Measurements from ENCODE around the gene CMYA5. TPM values are rescaled to one million over a fixed set of nuclear protein-coding genes. Genes with fewer than 3 reads are reported as not detected.

CMYA5 gene
- polyA plus RNA-seq, 1 experiment: 1.5 TPM

DNA sequence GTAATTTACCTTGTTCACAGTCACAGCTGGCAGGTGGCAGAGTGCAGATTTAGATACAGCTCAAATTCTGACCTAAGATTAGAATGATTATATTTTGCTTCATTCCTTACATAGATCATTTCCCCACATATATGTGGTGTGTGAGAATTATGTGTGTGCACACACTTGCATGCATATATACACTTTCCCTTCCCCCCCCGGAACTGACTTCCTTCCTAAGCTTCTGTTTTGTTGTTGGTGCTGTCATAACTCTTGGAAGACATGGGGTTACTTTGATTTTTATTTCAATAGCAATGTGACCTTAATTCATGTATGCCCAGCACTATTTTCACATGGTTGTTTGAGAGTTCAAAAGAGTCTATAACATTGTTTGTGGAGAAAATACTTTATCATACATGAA, 112.8 kb downstream of the CMYA5 start:
- no peaks in the 10 kb centered on the region for H3K36me3 ChIP-seq (ENCODE audit: control insufficient read depth, insufficient read depth, low read length)
- no peak for DNase-seq (ENCODE audit: low read depth)
- ChIA-PET POLR2A (no interaction called here), CTCF (no interaction called here)
- H3K4me3 ChIP-seq (ENCODE audit: low read depth, low read length): no peak overlapping the region
- H3K27me3 ChIP-seq (ENCODE audit: control insufficient read depth, insufficient read depth, low read length): no peaks in the 10 kb centered on the region
- no peak for TF ChIP-seq CTCF (IDR thresholded peaks at IDR 0.05; ENCODE audit: insufficient read depth, low read depth, low read length)

- Histone ChIP-seq H3K4me3 (ENCODE audit: low read depth, low read length) (no peak overlapping the region), H3K27me3 (ENCODE audit: control insufficient read depth, insufficient read depth, low read length) (no peaks in the 10 kb centered on the region), H3K36me3 (ENCODE audit: control insufficient read depth, insufficient read depth, low read length) (no peaks in the 10 kb centered on the region)
- no peak for DNase-seq (ENCODE audit: low read depth)
- POLR2A ChIA-PET: no interaction called here
- no peak for TF ChIP-seq CTCF (IDR thresholded peaks at IDR 0.05; ENCODE audit: insufficient read depth, low read depth, low read length)
- CTCF ChIA-PET: no interaction called here
These were observed 113.4 kb downstream of the CMYA5 start for GRCh38 chr5:79803007-79803406.

GRCh38 chr5:79806741-79807140, 117.1 kb downstream of the CMYA5 start:
- no peak for DNase-seq (ENCODE audit: low read depth)

DNA sequence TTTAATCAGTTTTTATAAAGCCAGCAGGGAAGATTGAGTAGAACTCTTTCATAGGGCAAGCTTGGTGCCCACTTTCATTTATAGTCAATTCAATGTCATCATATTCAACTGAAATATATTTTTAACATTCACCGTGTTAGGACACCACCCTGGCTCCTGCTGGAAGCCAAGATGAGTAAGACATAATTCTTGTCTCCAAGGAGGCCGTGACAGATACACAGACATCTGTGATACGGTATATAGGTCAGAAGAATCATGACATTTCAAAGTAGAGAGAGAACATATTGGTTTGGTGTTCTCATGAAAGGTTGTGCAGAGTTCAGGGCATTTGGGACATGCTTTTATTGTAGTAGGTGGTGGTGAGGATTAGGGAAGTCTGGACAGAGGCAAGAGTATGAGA, 120.1 kb downstream of the CMYA5 start:
- ChIA-PET POLR2A (no interaction called here), CTCF (no interaction called here)
- Histone ChIP-seq H3K27me3 (ENCODE audit: control insufficient read depth, insufficient read depth, low read length) (no peaks in the 10 kb centered on the region; the same call in 1 of the 2 replicates), H3K36me3 (ENCODE audit: control insufficient read depth, insufficient read depth, low read length) (no peaks in the 10 kb centered on the region), H3K4me3 (ENCODE audit: low read depth, low read length) (no peak overlapping the region)
- DNase-seq (ENCODE audit: low read depth): no peak
- TF ChIP-seq CTCF (IDR thresholded peaks at IDR 0.05; ENCODE audit: insufficient read depth, low read depth, low read length): no peak

More at GRCh38 chr5:79806741-79807140, 117.1 kb downstream of the CMYA5 start:
- POLR2A ChIA-PET: no interaction called here
- TF ChIP-seq CTCF (IDR thresholded peaks at IDR 0.05; ENCODE audit: insufficient read depth, low read depth, low read length): no peak
- CTCF ChIA-PET: no interaction called here
- Histone ChIP-seq H3K27me3 (ENCODE audit: control insufficient read depth, insufficient read depth, low read length) (no peaks in the 10 kb centered on the region), H3K36me3 (ENCODE audit: control insufficient read depth, insufficient read depth, low read length) (no peaks in the 10 kb centered on the region), H3K4me3 (ENCODE audit: low read depth, low read length) (no peak overlapping the region)

DNA sequence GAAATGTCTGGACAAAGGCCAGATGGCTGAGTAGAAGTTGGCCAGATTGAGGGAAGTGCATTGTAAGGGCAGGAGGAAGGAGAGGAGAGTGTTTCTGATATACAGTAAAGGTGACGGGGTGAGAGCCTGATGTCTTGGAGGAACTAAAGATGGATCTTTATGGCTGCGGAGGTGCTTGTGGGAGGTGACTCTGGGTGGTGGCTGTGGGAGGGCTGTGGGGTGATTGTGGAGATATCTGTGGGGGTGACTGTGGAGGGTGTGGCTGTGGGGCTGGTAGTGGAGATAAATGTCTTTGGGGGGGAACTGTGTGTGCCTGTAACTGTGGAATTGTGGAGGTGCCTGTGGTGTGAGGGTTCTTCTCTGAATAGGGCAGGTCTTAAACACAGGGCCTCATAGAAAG, 121.4 kb downstream of the CMYA5 start:
- Histone ChIP-seq H3K4me3 (ENCODE audit: low read depth, low read length) (no peak overlapping the region), H3K27me3 (ENCODE audit: control insufficient read depth, insufficient read depth, low read length) (no peaks in the 10 kb centered on the region; the same call in 1 of the 2 replicates), H3K36me3 (ENCODE audit: control insufficient read depth, insufficient read depth, low read length) (no peaks in the 10 kb centered on the region)
- ChIA-PET POLR2A (no interaction called here), CTCF (no interaction called here)
- TF ChIP-seq CTCF (IDR thresholded peaks at IDR 0.05; ENCODE audit: insufficient read depth, low read depth, low read length): no peak
- no peak for DNase-seq (ENCODE audit: low read depth)

All from BJ (cell line).